Immature natural killer cell (primary cell): Measurements from ENCODE around the gene KMT2B. TPM values are rescaled to one million over a fixed set of nuclear protein-coding genes. Genes with fewer than 3 reads are reported as not detected.

Experiments used
- DNase-seq, 3 donors: peaks; one replicate each; pipeline ENCODE4 v3.0.0; 2022; ENCODE audit warnings: mixed read lengths in 1 of 3
- H3K27ac Mint-ChIP-seq, 6 donors: one replicate each; pipeline ENCODE4 v1.8.0; 2020; ENCODE audit warnings: mixed read lengths in 6 of 6, mild to moderate bottlenecking in 5 of 6, inconsistent platforms in 4 of 6, moderate library complexity in 3 of 6
- H3K27me3 Mint-ChIP-seq, 3 donors: one replicate each; pipeline ENCODE4 v1.8.0; 2020 to 2021; ENCODE audit warnings: low read depth in 3 of 3, mild to moderate bottlenecking in 3 of 3, mixed read lengths in 3 of 3, moderate library complexity in 3 of 3, inconsistent platforms in 1 of 3
- H3K36me3 Mint-ChIP-seq, 3 donors: one replicate each; pipeline ENCODE4 v1.8.0; 2020; ENCODE audit warnings: mixed read lengths in 3 of 3, inconsistent platforms in 2 of 3, mild to moderate bottlenecking in 2 of 3
- H3K4me1 Mint-ChIP-seq, 2 donors: one replicate each; pipeline ENCODE4 v1.8.0; 2020; ENCODE audit warnings: inconsistent platforms in 2 of 2, mild to moderate bottlenecking in 2 of 2, mixed read lengths in 2 of 2, moderate library complexity in 1 of 2
- H3K4me3 Mint-ChIP-seq, 5 donors: one replicate each; pipeline ENCODE4 v1.8.0; 2020; ENCODE audit warnings: mild to moderate bottlenecking in 5 of 5, mixed read lengths in 5 of 5, inconsistent platforms in 3 of 5, moderate library complexity in 3 of 5
- H3K9me3 Mint-ChIP-seq, 6 donors: one replicate each; pipeline ENCODE4 v1.8.0; 2020; ENCODE audit warnings: mild to moderate bottlenecking in 6 of 6, mixed read lengths in 6 of 6, inconsistent platforms in 4 of 6, moderate library complexity in 3 of 6
- polyA plus RNA-seq, 3 donors: library from polyadenylated mRNA; unstranded; fragments of 300-500 nt; fragmentation: Illumina TruSeq; gene quantifications; one replicate each; pipeline ENCODE4 v1.2.3, GENCODE V29; 2021

KMT2B gene
- polyA plus RNA-seq, 3 donors from 2014 or later = 0.30 to 1.8 TPM; not detected in 1

DNA sequence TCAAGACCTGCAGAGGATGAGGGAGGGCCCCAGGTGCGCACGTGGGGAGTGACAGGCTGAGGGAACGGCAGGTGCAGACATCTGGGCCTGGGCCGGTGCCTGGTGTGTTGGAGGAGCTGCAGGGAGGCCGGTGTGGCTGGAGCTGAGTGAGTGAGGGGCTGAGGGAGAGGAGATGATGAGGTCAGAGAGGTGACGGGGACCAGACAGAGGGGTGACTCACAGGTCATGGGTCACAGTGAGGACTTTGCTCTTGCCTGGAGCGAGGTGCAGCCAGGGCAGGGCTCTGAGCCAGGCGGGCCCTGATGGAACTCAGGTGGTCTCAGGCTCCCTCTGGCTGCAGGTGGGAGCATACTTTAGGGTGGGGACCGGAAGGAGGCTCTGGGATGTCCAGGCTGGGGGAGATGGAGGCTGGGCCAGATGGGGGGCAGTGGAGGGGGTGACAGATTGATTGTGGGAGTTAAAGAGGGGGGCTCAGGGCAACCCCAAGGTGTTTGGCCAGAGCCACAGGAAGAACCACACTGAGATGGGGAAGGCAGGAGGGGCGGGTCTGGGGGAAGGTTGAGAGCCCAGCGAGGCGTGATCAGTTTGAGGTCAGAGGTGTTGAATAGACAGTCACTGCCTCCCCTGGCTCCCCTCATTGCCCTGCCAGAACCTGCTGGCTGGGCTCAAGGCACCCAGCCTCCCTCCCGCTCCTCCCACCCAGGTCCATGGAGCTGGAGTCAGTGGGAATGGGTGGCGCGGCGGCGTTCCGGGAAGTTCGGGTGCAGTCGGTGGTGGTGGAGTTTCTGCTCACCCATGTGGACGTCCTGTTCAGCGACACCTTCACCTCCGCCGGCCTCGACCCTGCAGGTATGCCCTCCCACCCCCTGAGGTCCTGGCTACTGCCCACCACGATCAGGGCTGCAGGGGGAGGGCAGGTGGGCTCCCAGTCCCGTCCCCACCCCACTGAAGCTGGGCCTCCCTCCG, 65.9 kb downstream of the KMT2B start:
- no peak overlapping the region for H3K4me3 Mint-ChIP-seq
- H3K4me1 Mint-ChIP-seq = peaks cover 6 to 10% of the 10 kb centered on the region in 2 donors
- no peak for DNase-seq
- peak overlapping the region in 1 of 6 donors; percentile 29 for H3K27ac Mint-ChIP-seq
- H3K27me3 Mint-ChIP-seq = peaks cover 0 to 1% (median 0%) of the 10 kb centered on the region in 3 donors
- H3K9me3 Mint-ChIP-seq = no peaks in the 10 kb centered on the region
- H3K36me3 Mint-ChIP-seq = peaks cover 0 to 10% (median 9%) of the 10 kb centered on the region in 3 donors

DNA sequence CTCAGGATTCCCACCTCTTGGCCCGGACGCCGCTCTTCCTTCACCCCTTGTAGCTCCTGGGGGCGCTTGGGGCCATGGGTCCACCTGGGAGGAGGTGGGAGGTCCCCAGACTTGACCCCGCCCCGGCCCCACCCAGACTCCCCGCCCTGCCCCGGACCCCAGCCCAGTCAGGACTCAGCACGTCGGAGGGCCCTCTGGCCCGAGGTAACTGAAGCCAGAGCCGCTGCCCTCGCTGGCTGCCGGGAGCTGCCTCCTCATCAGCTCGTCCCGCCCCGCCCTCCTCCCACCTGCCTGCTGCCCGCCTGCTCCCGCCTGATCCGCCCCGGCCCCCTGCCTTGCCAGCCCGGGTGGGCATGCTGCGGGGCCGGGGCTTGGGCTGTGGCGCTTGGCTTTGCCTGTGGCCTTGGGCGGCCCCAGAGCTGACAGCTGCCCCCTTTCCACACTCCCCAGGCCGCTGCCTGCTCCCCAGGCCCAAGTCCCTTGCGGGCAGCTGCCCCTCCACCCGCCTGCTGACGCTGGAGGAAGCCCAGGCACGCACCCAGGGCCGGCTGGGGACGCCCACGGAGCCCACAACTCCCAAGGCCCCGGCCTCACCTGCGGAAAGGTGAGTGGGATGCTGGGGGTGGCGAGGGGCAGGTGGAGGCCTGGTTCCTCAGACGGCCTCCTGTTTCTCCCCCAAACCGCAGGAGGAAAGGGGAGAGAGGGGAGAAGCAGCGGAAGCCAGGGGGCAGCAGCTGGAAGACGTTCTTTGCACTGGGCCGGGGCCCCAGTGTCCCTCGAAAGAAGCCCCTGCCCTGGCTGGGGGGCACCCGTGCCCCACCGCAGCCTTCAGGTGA, 66.9 kb downstream of the KMT2B start:
- no peak overlapping the region for H3K27ac Mint-ChIP-seq
- H3K4me1 Mint-ChIP-seq = peaks cover 6 to 10% of the 10 kb centered on the region in 2 donors
- H3K9me3 Mint-ChIP-seq = no peaks in the 10 kb centered on the region
- no peak for DNase-seq
- no peak overlapping the region for H3K4me3 Mint-ChIP-seq
- H3K36me3 Mint-ChIP-seq = peaks cover 0 to 6% (median 6%) of the 10 kb centered on the region in 3 donors
- H3K27me3 Mint-ChIP-seq = peaks cover 0 to 1% (median 0%) of the 10 kb centered on the region in 3 donors

DNA sequence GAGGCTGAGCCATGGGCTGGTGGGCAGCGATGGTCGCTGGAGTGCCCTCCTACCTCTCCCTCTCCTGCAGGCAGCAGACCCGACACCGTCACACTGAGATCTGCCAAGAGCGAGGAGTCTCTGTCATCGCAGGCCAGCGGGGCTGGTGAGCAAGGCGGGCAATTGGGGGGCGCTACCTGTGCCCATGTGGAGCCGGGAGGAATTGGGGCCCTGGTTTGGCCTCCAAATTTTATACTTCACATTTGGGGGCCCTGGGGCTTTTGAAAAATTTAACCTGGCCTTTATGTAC, 67.5 kb downstream of the KMT2B start:
- Mint-ChIP-seq H3K27ac (no peak overlapping the region), H3K36me3 (peaks cover 0 to 6% (median 6%) of the 10 kb centered on the region in 3 donors), H3K27me3 (peaks cover 0 to 1% (median 0%) of the 10 kb centered on the region in 3 donors), H3K4me1 (peaks cover 6 to 10% of the 10 kb centered on the region in 2 donors), H3K9me3 (no peaks in the 10 kb centered on the region), H3K4me3 (no peak overlapping the region)
- DNase-seq = no peak

DNA sequence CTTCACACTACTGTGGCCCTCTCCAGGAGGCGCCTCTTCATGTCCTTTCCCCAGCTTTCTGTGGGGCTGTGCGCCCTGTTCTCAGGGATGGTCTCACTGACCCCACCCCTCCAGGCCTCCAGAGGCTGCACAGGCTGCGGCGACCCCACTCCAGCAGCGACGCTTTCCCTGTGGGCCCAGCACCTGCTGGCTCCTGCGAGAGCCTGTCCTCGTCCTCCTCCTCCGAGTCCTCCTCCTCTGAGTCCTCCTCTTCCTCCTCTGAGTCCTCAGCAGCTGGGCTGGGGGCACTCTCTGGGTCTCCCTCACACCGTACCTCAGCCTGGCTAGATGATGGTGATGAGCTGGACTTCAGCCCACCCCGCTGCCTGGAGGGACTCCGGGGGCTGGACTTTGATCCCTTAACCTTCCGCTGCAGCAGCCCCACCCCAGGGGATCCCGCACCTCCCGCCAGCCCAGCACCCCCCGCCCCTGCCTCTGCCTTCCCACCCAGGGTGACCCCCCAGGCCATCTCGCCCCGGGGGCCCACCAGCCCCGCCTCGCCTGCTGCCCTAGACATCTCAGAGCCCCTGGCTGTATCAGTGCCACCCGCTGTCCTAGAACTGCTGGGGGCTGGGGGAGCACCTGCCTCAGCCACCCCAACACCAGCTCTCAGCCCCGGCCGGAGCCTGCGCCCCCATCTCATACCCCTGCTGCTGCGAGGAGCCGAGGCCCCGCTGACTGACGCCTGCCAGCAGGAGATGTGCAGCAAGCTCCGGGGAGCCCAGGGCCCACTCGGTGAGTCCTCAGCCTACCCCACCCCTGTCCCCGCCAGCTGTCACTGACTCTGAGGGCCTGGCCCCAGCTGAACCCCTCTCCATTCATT, 68.7 kb downstream of the KMT2B start:
- Mint-ChIP-seq H3K4me3 (no peak overlapping the region), H3K4me1 (peaks cover 6 to 10% of the 10 kb centered on the region in 2 donors), H3K36me3 (peaks cover 0 to 6% (median 1%) of the 10 kb centered on the region in 3 donors), H3K27ac (no peak overlapping the region), H3K9me3 (no peaks in the 10 kb centered on the region), H3K27me3 (no peaks in the 10 kb centered on the region)
- no peak for DNase-seq

DNA sequence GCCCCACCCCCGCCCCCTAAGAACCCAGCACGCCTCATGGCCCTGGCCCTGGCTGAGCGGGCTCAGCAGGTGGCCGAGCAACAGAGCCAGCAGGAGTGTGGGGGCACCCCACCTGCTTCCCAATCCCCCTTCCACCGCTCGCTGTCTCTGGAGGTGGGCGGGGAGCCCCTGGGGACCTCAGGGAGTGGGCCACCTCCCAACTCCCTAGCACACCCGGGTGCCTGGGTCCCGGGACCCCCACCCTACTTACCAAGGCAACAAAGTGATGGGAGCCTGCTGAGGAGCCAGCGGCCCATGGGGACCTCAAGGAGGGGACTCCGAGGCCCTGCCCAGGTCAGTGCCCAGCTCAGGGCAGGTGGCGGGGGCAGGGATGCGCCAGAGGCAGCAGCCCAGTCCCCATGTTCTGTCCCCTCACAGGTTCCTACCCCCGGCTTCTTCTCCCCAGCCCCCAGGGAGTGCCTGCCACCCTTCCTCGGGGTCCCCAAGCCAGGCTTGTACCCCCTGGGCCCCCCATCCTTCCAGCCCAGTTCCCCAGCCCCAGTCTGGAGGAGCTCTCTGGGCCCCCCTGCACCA, 69.5 kb downstream of the KMT2B start:
- H3K4me1 Mint-ChIP-seq = peaks cover 6 to 10% of the 10 kb centered on the region in 2 donors
- no peak overlapping the region for H3K27ac Mint-ChIP-seq
- H3K36me3 Mint-ChIP-seq = peaks cover 0 to 6% (median 0%) of the 10 kb centered on the region in 3 donors
- H3K4me3 Mint-ChIP-seq = no peak overlapping the region
- DNase-seq = no peak
- no peaks in the 10 kb centered on the region for H3K9me3 Mint-ChIP-seq
- H3K27me3 Mint-ChIP-seq = no peaks in the 10 kb centered on the region

Other genes with a start within 250 kb of the KMT2B start
- gene KRTDAP, start 227.5 kb upstream of the KMT2B start, polyA plus RNA-seq = not detected
- 10 to 100 TPM in 2 of 3 donors, 1 to 10 TPM in 1; 5.0 to 24.5 (median 20.3) TPM for gene DMKN, start 204.4 kb upstream of the KMT2B start, polyA plus RNA-seq
- gene SBSN, start 189.7 kb upstream of the KMT2B start, polyA plus RNA-seq = not detected
- gene GAPDHS, start 184.5 kb upstream of the KMT2B start, polyA plus RNA-seq = not detected
- gene TMEM147, start 172.4 kb upstream of the KMT2B start, polyA plus RNA-seq = 100 to 1,000 TPM; 117 to 184 (median 151) TPM
- gene ATP4A, start 154.3 kb upstream of the KMT2B start, polyA plus RNA-seq = not detected
- gene PMIS2, start 131.8 kb upstream of the KMT2B start, polyA plus RNA-seq = not detected
- 1 to 10 TPM in 2 of 3 donors, under 1 TPM in 1; 0.98 to 7.5 (median 6.0) TPM for gene HAUS5, start 105.3 kb upstream of the KMT2B start, polyA plus RNA-seq
- gene RBM42, start 89.0 kb upstream of the KMT2B start, polyA plus RNA-seq = 10 to 100 TPM; 51.4 to 91.8 (median 72.7) TPM
- under 1 TPM; 0.55 to 0.79 (median 0.68) TPM for gene ETV2, start 76.3 kb upstream of the KMT2B start, polyA plus RNA-seq
- 1,000 to 10,000 TPM in 1 of 3 donors, 100 to 1,000 TPM in 2; 711 to 1,050 (median 736) TPM for gene COX6B1, start 69.7 kb upstream of the KMT2B start, polyA plus RNA-seq
- not detected for gene UPK1A, start 51.5 kb upstream of the KMT2B start, polyA plus RNA-seq
- gene ZBTB32, start 13.4 kb upstream of the KMT2B start, polyA plus RNA-seq = not detected
- 100 to 1,000 TPM in 2 of 3 donors, 10 to 100 TPM in 1; 94.6 to 116 (median 109) TPM for gene IGFLR1, start 24.4 kb downstream of the KMT2B start, polyA plus RNA-seq
- gene U2AF1L4, start 27.4 kb downstream of the KMT2B start, polyA plus RNA-seq = 10 to 100 TPM; 11.8 to 21.4 (median 15.8) TPM
- 100 to 1,000 TPM; 127 to 149 (median 129) TPM for gene PSENEN, start 27.6 kb downstream of the KMT2B start, polyA plus RNA-seq
- 10 to 100 TPM in 2 of 3 donors, 1 to 10 TPM in 1; 9.7 to 15.2 (median 12.6) TPM for gene LIN37, start 30.6 kb downstream of the KMT2B start, polyA plus RNA-seq
- gene HSPB6, start 39.0 kb downstream of the KMT2B start, polyA plus RNA-seq = not detected
- 1 to 10 TPM; 1.2 to 7.8 (median 2.2) TPM for gene PROSER3, start 40.2 kb downstream of the KMT2B start, polyA plus RNA-seq
- gene ARHGAP33, start 57.6 kb downstream of the KMT2B start, polyA plus RNA-seq = under 1 TPM in 1 of 3 donors, not detected in 2; 0.37 TPM
- not detected for gene PRODH2, start 94.8 kb downstream of the KMT2B start, polyA plus RNA-seq
- not detected for gene NPHS1, start 134.5 kb downstream of the KMT2B start, polyA plus RNA-seq
- gene KIRREL2, start 138.9 kb downstream of the KMT2B start, polyA plus RNA-seq = under 1 TPM in 1 of 3 donors, not detected in 2; 0.19 TPM
- gene APLP1, start 150.6 kb downstream of the KMT2B start, polyA plus RNA-seq = under 1 TPM in 1 of 3 donors, not detected in 2; 0.72 TPM
- gene NFKBID, start 182.5 kb downstream of the KMT2B start, polyA plus RNA-seq = 1 to 10 TPM; 2.7 to 8.0 (median 2.9) TPM
- gene HCST, start 184.5 kb downstream of the KMT2B start, polyA plus RNA-seq = 1,000 to 10,000 TPM; 1,885 to 2,801 (median 2,654) TPM
- 1,000 to 10,000 TPM; 2,771 to 3,312 (median 2,871) TPM for gene TYROBP, start 190.3 kb downstream of the KMT2B start, polyA plus RNA-seq
- gene LRFN3, start 218.4 kb downstream of the KMT2B start, polyA plus RNA-seq = under 1 TPM; 0.17 to 0.62 (median 0.32) TPM